Prostate gland (tissue), 2 donors: ENCODE results near the gene TMEM135. TPM values are rescaled to one million over a fixed set of nuclear protein-coding genes. Genes with fewer than 3 reads are reported as not detected.
"Not testable (repeated sequence)": the region's sequence is repeated elsewhere in the genome, so short reads cannot be mapped to it uniquely, and the experiment has no call there.

ENCODE experiments used
- DNase-seq: peaks from one replicate; pipeline ENCODE4 v3.0.0-alpha.2; 2019; ENCODE audit warnings: low spot score
- H3K27ac ChIP-seq, 2 donors: fragments of 200-600 bp; sonication (generic); 2 replicates each; pipeline ENCODE4 v1.5.1; 2017 to 2019
- H3K27me3 ChIP-seq: fragments of 200-600 bp; sonication (generic); replicated peaks from 2 replicates; pipeline ENCODE4 v1.5.1; 2019; ENCODE audit not compliant: insufficient read depth
- H3K36me3 ChIP-seq, 2 donors: fragments of 200-600 bp; sonication (generic); 1 replicate in 1 of 2; 2 replicates in 1 of 2; pipeline versions ENCODE4 v1.5.1 to v1.8.1; 2017 to 2019
- H3K4me1 ChIP-seq: fragments of 200-600 bp; sonication (generic); replicated peaks from 2 replicates; pipeline ENCODE4 v1.5.1; 2019
- H3K4me3 ChIP-seq, 2 donors: fragments of 200-600 bp; sonication (generic); 2 replicates each; pipeline ENCODE4 v1.5.1; 2017 to 2019
- H3K9me3 ChIP-seq: fragments of 200-600 bp; sonication (generic); 2 replicates; pipeline ENCODE4 v1.5.1; 2017
- CTCF ChIP-seq, 4 experiments: fragments of 200-600 bp in 2 of 4; fragments of 450-650 bp in 2 of 4; sonication (generic) in 2 of 4; IDR thresholded peaks; 1 replicate in 3 of 4; 2 replicates in 1 of 4; pipeline ENCODE4 v1.5.1; 2016 to 2019; ENCODE audit warnings: antibody characterized with exemption in 4 of 4, mild to moderate bottlenecking in 2 of 4, moderate library complexity in 2 of 4
- POLR2A ChIP-seq: fragments of 450-650 bp; IDR thresholded peaks from one replicate; pipeline ENCODE4 v1.6.1; 2016; ENCODE audit warnings: antibody characterized with exemption, mild to moderate bottlenecking
- POLR2AphosphoS5 ChIP-seq: sonication (generic); formaldehyde crosslinking; IDR thresholded peaks from one replicate; pipeline ENCODE4 v1.6.1; 2017; ENCODE audit warnings: antibody characterized with exemption
- WGBS: methylation state at CpG from one replicate; pipeline ENCODE4 v1.1.5; 2018; 5-methylcytosine and 5-hydroxymethylcytosine counted together
- intact Hi-C: fragments of 100-400 bp; cut with DNase I; formaldehyde crosslinking; loops from one replicate; pipeline ENCODE4 v1.14.2; 2022
- total RNA-seq, 2 donors: library from RNA; depleted of rRNA; stranded (reverse); fragments of >200 nt; gene quantifications; one replicate each; pipeline ENCODE4 v1.1.0, GENCODE V29; 2016

The TMEM135 gene
- total RNA-seq, 2 donors from 2014 or later, result 22.3 to 42.1 TPM

DNA sequence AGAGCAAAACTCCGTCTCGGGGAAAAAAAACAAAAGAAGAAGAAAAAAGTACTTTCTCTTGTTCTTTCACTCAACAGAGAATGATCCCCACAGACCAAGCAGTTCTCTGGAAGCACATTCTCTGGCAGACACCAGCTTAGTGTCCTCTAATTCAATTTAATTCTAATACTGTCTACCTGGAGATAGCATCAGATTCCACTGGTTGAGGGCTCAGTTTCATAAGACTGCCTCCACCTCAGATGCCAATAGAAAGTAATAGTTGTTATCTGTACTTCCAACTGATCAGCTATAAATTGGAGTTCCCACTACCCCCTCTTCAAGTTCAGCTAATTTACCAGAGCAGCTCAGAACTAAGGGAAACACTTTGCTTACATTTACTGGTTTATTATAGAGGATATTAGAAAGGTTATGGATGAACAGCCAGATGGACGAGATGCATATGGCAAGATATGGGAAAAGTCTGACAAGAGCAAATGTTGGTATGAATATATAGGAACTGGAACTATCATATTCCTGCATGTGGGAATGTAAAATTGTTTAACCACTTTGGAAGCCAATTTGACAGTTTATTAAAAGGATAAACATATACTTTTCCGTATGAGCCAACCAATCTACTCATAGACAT, 64.3 kb downstream of the TMEM135 start:
- 90% methylated on average over 4 of the region's 4 CpGs for WGBS
- H3K4me3 ChIP-seq, result no peak overlapping the region
- no peaks in the 10 kb centered on the region for H3K27me3 ChIP-seq
- intact Hi-C loops, result no loop called here
- H3K36me3 ChIP-seq, result no peaks in the 10 kb centered on the region
- no peak for DNase-seq
- no peaks in the 10 kb centered on the region for H3K9me3 ChIP-seq
- H3K4me1 ChIP-seq, result no peaks in the 10 kb centered on the region
- TF ChIP-seq POLR2A (no peak), CTCF (IDR thresholded peaks at IDR 0.05) (no peak), POLR2AphosphoS5 (no peak)
- no peak overlapping the region for H3K27ac ChIP-seq

- intact Hi-C loops, H3K27me3 ChIP-seq: not testable (repeated sequence)
- WGBS, result 94% methylated on average over 1 of the region's 1 CpG
These were observed 68.1 kb downstream of the TMEM135 start for GRCh38 chr11:87105826-87106225.

DNA sequence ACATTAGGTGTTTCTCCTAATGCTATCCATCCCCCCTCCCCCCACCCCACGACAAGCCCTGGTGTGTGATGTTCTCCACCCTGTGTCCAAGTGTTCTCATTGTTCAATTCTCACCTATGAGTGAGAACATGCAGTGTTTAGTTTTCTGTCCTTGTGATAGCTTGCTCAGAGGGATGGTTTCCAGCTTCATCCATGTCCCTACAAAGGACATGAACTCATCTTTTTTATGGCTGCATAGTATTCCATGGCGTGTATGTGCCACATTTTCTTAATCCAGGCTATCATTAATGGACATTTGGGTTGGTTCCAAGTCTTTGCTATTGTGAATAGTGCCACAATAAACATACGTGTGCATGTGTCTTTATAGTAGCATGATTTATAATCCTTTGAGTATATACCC, 69.6 kb downstream of the TMEM135 start:
- H3K4me1 ChIP-seq, H3K4me3 ChIP-seq, DNase-seq, intact Hi-C loops, H3K36me3 ChIP-seq, H3K27me3 ChIP-seq, H3K9me3 ChIP-seq, H3K27ac ChIP-seq: not testable (repeated sequence)
- 88% methylated on average over 3 of the region's 3 CpGs for WGBS

More at GRCh38 chr11:87105826-87106225, 68.1 kb downstream of the TMEM135 start:
- not testable (repeated sequence) for H3K9me3 ChIP-seq, DNase-seq, H3K4me1 ChIP-seq, H3K36me3 ChIP-seq, H3K27ac ChIP-seq, H3K4me3 ChIP-seq

GRCh38 chr11:87110443-87111131, 72.9 kb downstream of the TMEM135 start:
- H3K9me3 ChIP-seq, result no peaks in the 10 kb centered on the region
- no peak overlapping the region for H3K27ac ChIP-seq
- H3K27me3 ChIP-seq, result no peaks in the 10 kb centered on the region
- no peak overlapping the region for H3K4me3 ChIP-seq
- no peak for DNase-seq
- no peaks in the 10 kb centered on the region for H3K4me1 ChIP-seq
- no peak for TF ChIP-seq POLR2AphosphoS5
- TF ChIP-seq POLR2A, result no peak
- no peak for TF ChIP-seq CTCF (IDR thresholded peaks at IDR 0.05)
- intact Hi-C loops, result no loop called here
- H3K36me3 ChIP-seq, result no peaks in the 10 kb centered on the region
- WGBS, result 75% methylated on average over 3 of the region's 3 CpGs

DNA sequence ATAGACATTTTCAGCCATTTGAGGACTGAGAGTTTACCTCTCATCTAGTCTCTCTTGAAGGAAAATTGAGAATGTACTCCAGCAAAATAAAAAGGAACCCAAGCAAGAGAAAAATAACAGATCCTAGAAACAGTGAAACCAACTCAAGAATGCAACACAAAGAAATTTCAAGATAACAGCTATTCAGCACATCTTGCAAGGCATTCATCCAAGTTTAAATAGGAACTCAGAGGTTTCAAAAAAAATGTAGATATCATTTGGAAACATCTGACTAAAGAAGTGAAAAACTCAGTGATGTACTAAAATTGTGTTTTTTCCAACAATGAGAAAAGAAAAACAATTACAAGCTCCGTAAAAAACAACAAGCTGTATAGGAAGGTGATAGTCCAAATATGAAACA, 76.4 kb downstream of the TMEM135 start:
- intact Hi-C loops, result no loop called here
- H3K9me3 ChIP-seq, result no peaks in the 10 kb centered on the region
- H3K4me1 ChIP-seq, result no peaks in the 10 kb centered on the region
- H3K27me3 ChIP-seq, result no peaks in the 10 kb centered on the region
- TF ChIP-seq CTCF (IDR thresholded peaks at IDR 0.05) (no peak), POLR2AphosphoS5 (no peak), POLR2A (no peak)
- 84% methylated on average over 1 of the region's 1 CpG for WGBS
- H3K36me3 ChIP-seq, result no peaks in the 10 kb centered on the region
- no peak overlapping the region for H3K27ac ChIP-seq
- no peak for DNase-seq
- no peak overlapping the region for H3K4me3 ChIP-seq

- H3K36me3 ChIP-seq, result no peaks in the 10 kb centered on the region
- intact Hi-C loops, result no loop called here
- WGBS, result 96% methylated on average over 1 of the region's 1 CpG
These were observed 78.5 kb downstream of the TMEM135 start for GRCh38 chr11:87116185-87116584.

More at GRCh38 chr11:87116185-87116584, 78.5 kb downstream of the TMEM135 start:
- no peak for TF ChIP-seq POLR2AphosphoS5
- TF ChIP-seq CTCF (IDR thresholded peaks at IDR 0.05), result no peak
- H3K4me1 ChIP-seq, result peaks cover 3% of the 10 kb centered on the region
- no peak for DNase-seq
- H3K4me3 ChIP-seq, result no peak overlapping the region
- no peaks in the 10 kb centered on the region for H3K9me3 ChIP-seq
- H3K27me3 ChIP-seq, result no peaks in the 10 kb centered on the region
- H3K27ac ChIP-seq, result no peak overlapping the region
